H1 (cell line): ENCODE data around the gene CARM1.

Experiments used
- CTCF ChIP-seq, 3 experiments: IDR thresholded peaks; 1 replicate in 2 of 3; 2 replicates in 1 of 3; pipeline versions ENCODE4 v1.5.1 to v1.6.1; 2011; ENCODE audit warnings: low read length in 3 of 3, mild to moderate bottlenecking in 3 of 3, inconsistent platforms in 2 of 3, low read depth in 1 of 3, moderate library complexity in 1 of 3; ENCODE audit not compliant: insufficient read depth in 1 of 3; ENCODE audit errors: control extremely low read depth in 1 of 3
- EP300 ChIP-seq, 2 experiments: IDR thresholded peaks; 1 replicate in 1 of 2; 2 replicates in 1 of 2; pipeline ENCODE4 v1.6.1; 2011 to 2012; ENCODE audit warnings: low read depth in 2 of 2, low read length in 2 of 2, mild to moderate bottlenecking in 2 of 2, borderline replicate concordance in 1 of 2, inconsistent platforms in 1 of 2, moderate library complexity in 1 of 2
- RAD21 ChIP-seq, 2 experiments: IDR thresholded peaks in 1 of 2; conservative IDR thresholded peaks in 1 of 2; 2 replicates each; pipeline ENCODE4 v1.6.1; 2011; ENCODE audit warnings: low read depth in 2 of 2, low read length in 2 of 2, improper control_type of control experiment in 1 of 2, inconsistent platforms in 1 of 2, mild to moderate bottlenecking in 1 of 2, moderate library complexity in 1 of 2

GRCh38 chr19:10881403-10882107 lies 10.2 kb downstream of the CARM1 start:
- TF ChIP-seq EP300 (IDR thresholded peaks at IDR 0.05; ENCODE audit: borderline replicate concordance in 1 of 2, low read depth in 2 of 2, low read length in 2 of 2) (no peak), CTCF (IDR thresholded peaks at IDR 0.05; ENCODE audit: control extremely low read depth in 1 of 3, insufficient read depth in 1 of 3, low read depth in 1 of 3, low read length in 3 of 3) (no peak), RAD21 (IDR thresholded peaks at IDR 0.05 in 1 of 2, conservative IDR thresholded peaks at IDR 0.05 in 1 of 2; ENCODE audit: low read depth in 2 of 2, low read length in 2 of 2) (no peak)
